GM12872 (cell line): Measurements from ENCODE around the gene DLGAP1.

ENCODE experiments used
- CTCF ChIP-seq: IDR thresholded peaks from 3 replicates; pipeline ENCODE4 v1.5.1; 2011; ENCODE audit warnings: low read depth, mild to moderate bottlenecking, low read length, moderate library complexity; ENCODE audit not compliant: insufficient read depth

The DLGAP1 gene

GRCh38 chr18:3554091-3554601 is 901.0 kb downstream of the DLGAP1 start:
- TF ChIP-seq CTCF = no peak

GRCh38 chr18:3552305-3552704 is 902.8 kb downstream of the DLGAP1 start:
- no peak for TF ChIP-seq CTCF

GRCh38 chr18:3547891-3548615 is 907.1 kb downstream of the DLGAP1 start:
- no peak for TF ChIP-seq CTCF

GRCh38 chr18:3546106-3546505 is 909.0 kb downstream of the DLGAP1 start:
- no peak for TF ChIP-seq CTCF

- TF ChIP-seq CTCF = no peak
Observed at GRCh38 chr18:3544537-3544936, 910.6 kb downstream of the DLGAP1 start.

- TF ChIP-seq CTCF = no peak
Observed at GRCh38 chr18:3541549-3542386, 913.3 kb downstream of the DLGAP1 start.

GRCh38 chr18:3540805-3541548 is 914.1 kb downstream of the DLGAP1 start:
- no peak for TF ChIP-seq CTCF
